Activated CD8-positive, alpha-beta T cell treated with anti-CD3 and anti-CD28 coated beads for 36 hours (primary cell): ENCODE measurements around the gene MAP2K5. TPM values are rescaled to one million over a fixed set of nuclear protein-coding genes. Genes with fewer than 3 reads are reported as not detected.

Experiments
- ATAC-seq: fragments of 200-7000 bp; cut with Tn5 transposase; one replicate; pipeline ENCODE4 v1.10.0; 2021; ENCODE audit warnings: mild to moderate bottlenecking, moderate library complexity
- CTCF ChIA-PET: fragments of 350-600 bp; sonication (Branson Sonifier 250); formaldehyde crosslinking; loops from one replicate; lab custom pipeline; 2021; ENCODE audit warnings: antibody characterized with exemption; lab: Charles Lee
- POLR2A ChIA-PET: fragments of 350-600 bp; sonication (Branson Sonifier 250); formaldehyde crosslinking; loops from one replicate; lab custom pipeline; 2021; ENCODE audit warnings: antibody characterized with exemption; lab: Charles Lee
- DNase-seq: peaks from one replicate; pipeline ENCODE4 v3.0.0-alpha.2; 2020
- H3K27ac Mint-ChIP-seq: one replicate; pipeline ENCODE4 v1.8.0; 2021; ENCODE audit warnings: mild to moderate bottlenecking, mixed read lengths
- H3K27me3 Mint-ChIP-seq: one replicate; pipeline ENCODE4 v1.8.0; 2021; ENCODE audit warnings: mixed read lengths
- H3K36me3 Mint-ChIP-seq: one replicate; pipeline ENCODE4 v1.8.0; 2021; ENCODE audit warnings: low read depth, mixed read lengths
- H3K4me1 Mint-ChIP-seq: one replicate; pipeline ENCODE4 v1.8.0; 2021; ENCODE audit warnings: low read depth, mixed read lengths
- H3K4me3 Mint-ChIP-seq: one replicate; pipeline ENCODE4 v1.8.0; 2021; ENCODE audit warnings: mild to moderate bottlenecking, moderate library complexity, mixed read lengths
- H3K9me3 Mint-ChIP-seq: one replicate; pipeline ENCODE4 v1.8.0; 2021; ENCODE audit warnings: mixed read lengths
- CTCF ChIP-seq: fragments of 200-600 bp; IDR thresholded peaks from one replicate; pipeline ENCODE4 v1.8.0; 2022; ENCODE audit warnings: antibody characterized with exemption, mild to moderate bottlenecking
- intact Hi-C: fragments of 100-400 bp; cut with micrococcal nuclease; formaldehyde crosslinking; loops from one replicate; pipeline ENCODE4 v1.10.0; 2022
- total RNA-seq, 2 experiments: library from RNA; stranded (reverse); gene quantifications; one replicate each; pipeline ENCODE4 v1.2.3, GENCODE V29; 2021

The MAP2K5 gene
- total RNA-seq, 2 experiments from 2014 or later: 19.0 to 21.1 TPM

- intact Hi-C loops: no loop called here
- no peaks in the 10 kb centered on the region for H3K36me3 Mint-ChIP-seq
- no peak for TF ChIP-seq CTCF
- peaks cover 4% of the 10 kb centered on the region for H3K9me3 Mint-ChIP-seq
- H3K4me1 Mint-ChIP-seq: no peaks in the 10 kb centered on the region
- H3K4me3 Mint-ChIP-seq: no peak overlapping the region
- ATAC-seq: no peak
- H3K27ac Mint-ChIP-seq: no peak overlapping the region
- no peak for DNase-seq
- ChIA-PET CTCF (no interaction called here), POLR2A (no interaction called here)
- peaks cover 7% of the 10 kb centered on the region for H3K27me3 Mint-ChIP-seq
These were observed 269.7 kb downstream of the MAP2K5 start for GRCh38 chr15:67812241-67812644.

GRCh38 chr15:67813104-67813634, 270.7 kb downstream of the MAP2K5 start:
- Mint-ChIP-seq H3K27me3 (peaks cover 13% of the 10 kb centered on the region), H3K27ac (no peak overlapping the region), H3K9me3 (peaks cover 4% of the 10 kb centered on the region), H3K36me3 (no peaks in the 10 kb centered on the region), H3K4me3 (no peak overlapping the region), H3K4me1 (no peaks in the 10 kb centered on the region)
- intact Hi-C loops: no loop called here
- POLR2A ChIA-PET: no interaction called here
- no peak for ATAC-seq
- DNase-seq: no peak
- CTCF ChIA-PET: interaction anchor here (0.8 kb wide), 1 partner anchor 10 kb away, joined by 3 read pairs; no protein-coding TSS in a partner anchor
- TF ChIP-seq CTCF: no peak

GRCh38 chr15:67815036-67815592, 272.6 kb downstream of the MAP2K5 start:
- POLR2A ChIA-PET: interaction anchor here (0.6 to 1.5 kb wide), 3 partner anchors 10 to 314 kb away, joined by 3 to 4 read pairs (median 3); partner anchors contain the start of gene SKOR1
- Mint-ChIP-seq H3K27me3 (peaks cover 28% of the 10 kb centered on the region), H3K36me3 (no peaks in the 10 kb centered on the region), H3K4me3 (no peak overlapping the region), H3K27ac (no peak overlapping the region), H3K4me1 (no peaks in the 10 kb centered on the region), H3K9me3 (peaks cover 4% of the 10 kb centered on the region)
- DNase-seq (no peak), ATAC-seq (no peak)
- CTCF ChIA-PET: interaction anchor here (0.8 kb wide), 1 partner anchor 32 kb away, joined by 3 read pairs; no protein-coding TSS in a partner anchor
- intact Hi-C loops: no loop called here
- no peak for TF ChIP-seq CTCF

- intact Hi-C loops: no loop called here
- Mint-ChIP-seq H3K9me3 (peaks cover 4% of the 10 kb centered on the region), H3K27me3 (peaks cover 43% of the 10 kb centered on the region), H3K4me1 (peaks cover 8% of the 10 kb centered on the region), H3K4me3 (no peak overlapping the region), H3K27ac (no peak overlapping the region), H3K36me3 (no peaks in the 10 kb centered on the region)
- ChIA-PET CTCF (no interaction called here), POLR2A (no interaction called here)
- ATAC-seq: no peak
- DNase-seq: no peak
- no peak for TF ChIP-seq CTCF
These were observed 274.2 kb downstream of the MAP2K5 start for GRCh38 chr15:67816668-67817067.

- no peaks in the 10 kb centered on the region for H3K36me3 Mint-ChIP-seq
- CTCF ChIA-PET: interaction anchor here (0.6 kb wide), 1 partner anchor 428 kb away, joined by 3 read pairs; no protein-coding TSS in a partner anchor
- no peak for TF ChIP-seq CTCF
- POLR2A ChIA-PET: no interaction called here
- H3K4me3 Mint-ChIP-seq: no peak overlapping the region
- H3K27me3 Mint-ChIP-seq: peaks cover 56% of the 10 kb centered on the region
- peaks cover 19% of the 10 kb centered on the region for H3K4me1 Mint-ChIP-seq
- H3K27ac Mint-ChIP-seq: no peak overlapping the region
- ATAC-seq: no peak
- H3K9me3 Mint-ChIP-seq: peaks cover 4% of the 10 kb centered on the region
- intact Hi-C loops: no loop called here
- no peak for DNase-seq
These were observed 276.0 kb downstream of the MAP2K5 start for GRCh38 chr15:67818464-67818863.
